Fibroblast of lung (primary cell): ENCODE data around the gene GNB2. TPM values are rescaled to one million over a fixed set of nuclear protein-coding genes. Genes with fewer than 3 reads are reported as not detected.
"Not testable (repeated sequence)": the region's sequence is repeated elsewhere in the genome, so short reads cannot be mapped to it uniquely, and the experiment has no call there.

Experiments used
- DNase-seq, 2 donors: peaks; one replicate each; pipeline versions ENCODE4 v3.0.0 to v3.0.0-alpha.2; 2010; ENCODE audit warnings: low read depth in 2 of 2
- H2AFZ ChIP-seq: 2 replicates; pipeline ENCODE4 v1.5.1; 2012; ENCODE audit warnings: low read length, control low read depth, inconsistent platforms
- H3K27ac ChIP-seq: 2 replicates; pipeline ENCODE4 v1.5.1; 2011; ENCODE audit warnings: low read length, control low read depth; ENCODE audit not compliant: insufficient read depth
- H3K27me3 ChIP-seq: 2 replicates; pipeline ENCODE4 v1.5.1; 2011; ENCODE audit warnings: mild to moderate bottlenecking, low read length; ENCODE audit not compliant: control insufficient read depth, insufficient read depth
- H3K36me3 ChIP-seq: 2 replicates; pipeline ENCODE4 v1.5.1; 2011; ENCODE audit warnings: low read length; ENCODE audit not compliant: control insufficient read depth, insufficient read depth
- H3K4me1 ChIP-seq: 2 replicates; pipeline ENCODE4 v1.5.1; 2011; ENCODE audit warnings: low read length; ENCODE audit not compliant: control insufficient read depth, insufficient read depth; ENCODE audit errors: extremely low read depth
- H3K4me2 ChIP-seq: 2 replicates; pipeline ENCODE4 v1.5.1; 2011; ENCODE audit warnings: low read length, control low read depth; ENCODE audit not compliant: insufficient read depth; ENCODE audit errors: extremely low read depth
- H3K4me3 ChIP-seq, 4 experiments: fragments of 200-600 bp in 1 of 4; sonication (generic) in 1 of 4; replicated peaks in 1 of 4; 2 replicates each; pipeline ENCODE4 v1.5.1; 2011 to 2016; ENCODE audit warnings: low read length in 4 of 4, low read depth in 3 of 4, mild to moderate bottlenecking in 3 of 4, control low read depth in 2 of 4, inconsistent platforms in 1 of 4, mixed read lengths in 1 of 4; ENCODE audit not compliant: insufficient read depth in 1 of 4; ENCODE audit errors: control extremely low read depth in 1 of 4
- H3K79me2 ChIP-seq: 2 replicates; pipeline ENCODE4 v1.5.1; 2012; ENCODE audit warnings: mild to moderate bottlenecking, low read length, inconsistent platforms; ENCODE audit not compliant: control insufficient read depth, insufficient read depth
- H3K9ac ChIP-seq: 2 replicates; pipeline ENCODE4 v1.5.1; 2011; ENCODE audit warnings: mild to moderate bottlenecking, low read length, control low read depth; ENCODE audit not compliant: insufficient read depth
- H3K9me3 ChIP-seq: 2 replicates; pipeline ENCODE4 v1.5.1; 2012; ENCODE audit warnings: low read depth, low read length; ENCODE audit not compliant: control insufficient read depth, insufficient read depth
- H4K20me1 ChIP-seq: 2 replicates; pipeline ENCODE4 v1.5.1; 2011; ENCODE audit warnings: low read length; ENCODE audit not compliant: control insufficient read depth, insufficient read depth; ENCODE audit errors: extremely low read depth
- CTCF ChIP-seq, 2 donors: IDR thresholded peaks in 1 of 2; conservative IDR thresholded peaks in 1 of 2; 1 replicate in 1 of 2; 2 replicates in 1 of 2; pipeline ENCODE4 v1.5.1; 2011 to 2012; ENCODE audit warnings: low read length in 2 of 2, control low read depth in 1 of 2, inconsistent platforms in 1 of 2, low read depth in 1 of 2, mild to moderate bottlenecking in 1 of 2
- EZH2 ChIP-seq: IDR thresholded peaks from 2 replicates; pipeline ENCODE4 v1.5.1; 2012; ENCODE audit warnings: low read length, control low read depth, mild to moderate bottlenecking; ENCODE audit errors: missing control alignments
- polyA plus RNA-seq, 2 donors: library from polyadenylated mRNA; depleted of rRNA in 1 of 2; stranded (reverse) in 1 of 2; unstranded in 1 of 2; fragments of >200 nt; gene quantifications; 2 replicates each; pipeline ENCODE4 v1.2.1, GENCODE V29; 2011 to 2012; ENCODE audit warnings: missing spikeins in 1 of 2
- total RNA-seq: library from RNA; depleted of rRNA; stranded (reverse); fragments of >200 nt; gene quantifications from 2 replicates; pipeline ENCODE4 v1.2.1, GENCODE V29; 2014

GNB2 gene
- total and polyA plus RNA-seq, 2 donors (not counting 1 experiment from before 2014, with no cell fraction given) = 85.2 to 145 TPM

DNA sequence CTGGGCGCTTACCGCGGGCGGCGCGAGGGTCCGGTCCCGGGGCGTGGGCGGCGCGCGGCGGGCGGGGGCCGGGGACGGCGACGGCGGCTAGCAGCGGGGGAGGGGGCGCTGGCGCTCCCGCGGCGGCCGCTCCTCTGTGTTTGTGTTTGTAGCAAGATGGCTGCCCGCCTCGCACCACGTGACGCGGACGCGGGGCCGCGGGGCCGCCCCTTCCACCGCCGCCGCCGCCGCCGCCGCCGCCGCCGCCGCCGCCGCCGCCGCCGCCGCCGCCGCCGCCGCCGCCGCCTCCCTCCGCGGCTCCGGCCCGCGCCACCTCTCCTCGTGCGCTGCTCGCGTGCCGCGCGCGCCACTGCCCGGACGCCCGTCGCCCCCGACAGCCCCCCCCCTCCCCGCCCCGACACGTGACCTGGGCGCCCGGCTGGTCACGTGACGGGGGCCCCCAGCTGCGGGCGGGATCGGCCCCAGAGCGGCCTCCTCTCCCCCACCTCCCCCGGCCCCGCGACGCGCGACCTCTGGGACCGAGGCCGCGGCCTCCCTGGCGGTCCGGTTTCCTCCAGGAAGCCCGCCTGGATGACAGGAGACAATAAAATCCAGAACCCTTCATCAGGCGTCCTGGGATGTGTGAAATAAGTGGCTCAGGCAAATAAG, 20.7 kb downstream of the GNB2 start, which contains the start of gene GIGYF1:
Gene GIGYF1 (minus strand): TSS at position 153 of the 648 bp plus-strand sequence. CDS start 6,012 bp downstream, outside the sequence.
- peaks cover 6% of the 10 kb centered on the region for H3K4me1 ChIP-seq
- peak within 1 kb of the TSS; percentile 76 for H3K9ac ChIP-seq
- no peaks in the 10 kb centered on the region for H4K20me1 ChIP-seq
- H3K27ac ChIP-seq = peak within 1 kb of the TSS; percentile 45
- H2AFZ ChIP-seq = no peak within 1 kb of the TSS
- H3K4me3 ChIP-seq = peak within 1 kb of the TSS; percentile 74 to 87 (median 85)
- H3K27me3 ChIP-seq = no peaks in the 10 kb centered on the region
- no peaks in the 10 kb centered on the region for H3K9me3 ChIP-seq
- peak within 1 kb of the TSS; percentile 96 for H3K4me2 ChIP-seq
- peaks cover 1% of the 10 kb centered on the region for H3K36me3 ChIP-seq
- peaks cover 41% of the 10 kb centered on the region for H3K79me2 ChIP-seq
- TF ChIP-seq CTCF (conservative IDR thresholded peaks at IDR 0.05 in 1 of 2, IDR thresholded peaks at IDR 0.05 in 1 of 2; ENCODE audit: low read depth in 1 of 2, low read length in 2 of 2) (no peak), EZH2 (no peak)
- DNase-seq = peak; percentile 57

DNA sequence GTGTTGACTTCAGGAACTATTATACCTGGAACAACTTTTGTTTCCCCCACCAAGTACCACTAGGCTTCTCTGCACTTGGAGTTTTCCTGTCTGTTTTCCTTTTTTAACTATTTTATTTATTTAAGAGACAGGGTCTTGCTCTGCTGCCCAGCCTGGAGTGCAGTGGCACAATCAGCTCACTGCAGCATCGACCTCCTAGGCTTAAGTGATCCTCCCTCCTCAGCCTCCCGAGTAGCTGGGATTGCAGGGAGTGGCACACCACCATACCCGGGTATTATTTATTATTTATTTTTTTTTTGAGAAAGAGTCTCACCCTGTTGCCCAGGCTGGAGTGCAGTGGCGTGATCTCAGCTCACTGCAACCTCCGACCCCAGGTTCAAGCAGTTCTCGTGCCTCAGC, 22.6 kb downstream of the GNB2 start:
- Histone ChIP-seq H3K27me3 (peaks cover 1% of the 10 kb centered on the region), H3K4me1 (peaks cover 6% of the 10 kb centered on the region), H3K4me3 (no peak overlapping the region), H3K27ac (no peak overlapping the region), H3K9ac (no peak overlapping the region), H3K79me2 (peaks cover 25% of the 10 kb centered on the region), H4K20me1 (no peaks in the 10 kb centered on the region), H3K9me3 (no peaks in the 10 kb centered on the region), H3K4me2 (no peak overlapping the region), H2AFZ (no peak overlapping the region), H3K36me3 (no peaks in the 10 kb centered on the region)
- DNase-seq = no peak
- TF ChIP-seq CTCF (conservative IDR thresholded peaks at IDR 0.05 in 1 of 2, IDR thresholded peaks at IDR 0.05 in 1 of 2; ENCODE audit: low read depth in 1 of 2, low read length in 2 of 2) = no peak
- TF ChIP-seq EZH2 = no peak

- no peaks in the 10 kb centered on the region for H3K79me2 ChIP-seq
- peaks cover 6% of the 10 kb centered on the region for H3K27me3 ChIP-seq
- H3K4me1 ChIP-seq = no peaks in the 10 kb centered on the region
- H4K20me1 ChIP-seq = no peaks in the 10 kb centered on the region
- no peak overlapping the region for H3K9ac ChIP-seq
- H3K36me3 ChIP-seq = no peaks in the 10 kb centered on the region
- no peak for DNase-seq
- H3K4me2 ChIP-seq = no peak overlapping the region
- TF ChIP-seq EZH2 (no peak), CTCF (conservative IDR thresholded peaks at IDR 0.05 in 1 of 2, IDR thresholded peaks at IDR 0.05 in 1 of 2; ENCODE audit: low read depth in 1 of 2, low read length in 2 of 2) (no peak)
- H2AFZ ChIP-seq = no peak overlapping the region
- no peak overlapping the region for H3K27ac ChIP-seq
- no peak overlapping the region for H3K4me3 ChIP-seq
- no peaks in the 10 kb centered on the region for H3K9me3 ChIP-seq
These were observed 25.5 kb downstream of the GNB2 start for GRCh38 chr7:100699018-100699417.

DNA sequence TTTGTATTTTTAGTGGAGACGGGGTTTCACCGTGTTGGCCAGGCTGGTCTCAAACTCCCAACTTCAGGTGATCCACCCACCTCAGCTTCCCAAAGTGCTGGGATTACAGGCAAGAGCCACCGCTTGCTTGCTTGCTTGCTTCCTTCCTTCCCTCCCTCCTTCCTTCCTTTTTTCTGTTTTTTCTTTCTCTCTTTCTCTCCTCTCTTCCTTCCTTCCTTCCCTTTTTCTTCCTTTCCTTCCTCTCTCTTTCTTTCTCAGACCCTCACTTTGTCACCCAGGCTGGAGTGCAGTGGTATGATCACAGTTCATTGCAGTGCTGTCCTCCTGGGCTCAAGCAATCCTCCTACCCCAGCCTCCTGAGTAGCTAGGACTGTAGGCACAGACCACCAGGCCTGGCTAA, 27.5 kb downstream of the GNB2 start:
- not testable (repeated sequence) for H3K9me3 ChIP-seq, DNase-seq, H3K27ac ChIP-seq, H2AFZ ChIP-seq, H3K4me2 ChIP-seq, H3K79me2 ChIP-seq, H4K20me1 ChIP-seq, H3K9ac ChIP-seq, H3K36me3 ChIP-seq, H3K4me1 ChIP-seq, H3K4me3 ChIP-seq, H3K27me3 ChIP-seq
